ENCODE data around the gene CDC37L1.

Gene CDC37L1

GRCh38 chr9:4755026-4755609, 75.7 kb downstream of the CDC37L1 start:
- no peak for DNase-seq (ENCODE audit: low spot score)

GRCh38 chr9:4756420-4756819, 77.1 kb downstream of the CDC37L1 start:
- DNase-seq (ENCODE audit: low spot score): no peak

Data from CD4-positive, alpha-beta T cell treated with Interleukin-6 at 100 ng/mL for 8 hours (primary cell).